GDM1 (cell line): ENCODE data around the gene C2orf92.
A peak's percentile ranks its signal among the peaks of the same experiment; 100 is the strongest.

Source experiments
- DNase-seq: peaks from one replicate; lab custom pipeline; 2025; lab: John Stamatoyannopoulos, UW

C2orf92 gene

GRCh38 chr2:97714084-97714949 lies 44.8 kb downstream of the C2orf92 start:
- DNase-seq: no peak

- no peak for DNase-seq
These were observed 45.6 kb downstream of the C2orf92 start for GRCh38 chr2:97714950-97715652.

DNA sequence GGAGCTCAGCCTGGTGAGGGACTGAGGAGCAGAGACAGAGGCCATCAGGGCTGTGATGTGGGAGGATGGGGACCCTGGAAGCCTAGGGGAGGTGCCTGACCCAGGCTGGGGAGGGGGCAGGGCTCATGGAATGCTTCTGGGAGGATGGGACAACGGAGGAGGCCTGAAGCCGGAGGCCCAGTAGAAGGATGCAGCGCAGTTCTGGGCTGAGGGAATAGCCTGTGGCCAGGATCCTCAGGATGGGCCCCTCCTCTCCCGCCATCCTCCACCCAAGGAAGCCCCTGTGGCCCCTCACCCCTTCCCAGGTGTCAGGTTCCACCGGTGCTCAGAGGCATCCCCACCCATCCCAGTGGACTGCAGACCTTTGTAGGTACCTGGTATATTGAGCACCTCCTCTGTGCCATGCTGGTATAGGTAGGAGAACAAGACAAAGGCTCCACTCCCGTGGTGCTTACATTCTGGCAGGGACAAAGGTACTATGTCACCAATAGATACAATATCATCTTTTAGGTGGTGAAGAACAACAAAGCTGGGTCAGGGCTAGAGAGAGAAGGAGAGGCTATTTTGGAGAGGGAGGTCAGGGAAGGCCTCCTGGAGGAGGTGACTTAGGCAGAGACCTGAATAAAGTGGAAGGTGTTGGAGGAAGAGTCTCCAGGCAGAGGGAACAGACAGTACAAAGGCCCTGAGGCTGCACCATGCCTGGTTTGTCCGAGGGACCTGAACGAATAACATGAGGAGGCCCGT lies 46.6 kb downstream of the C2orf92 start:
- no peak for DNase-seq

DNA sequence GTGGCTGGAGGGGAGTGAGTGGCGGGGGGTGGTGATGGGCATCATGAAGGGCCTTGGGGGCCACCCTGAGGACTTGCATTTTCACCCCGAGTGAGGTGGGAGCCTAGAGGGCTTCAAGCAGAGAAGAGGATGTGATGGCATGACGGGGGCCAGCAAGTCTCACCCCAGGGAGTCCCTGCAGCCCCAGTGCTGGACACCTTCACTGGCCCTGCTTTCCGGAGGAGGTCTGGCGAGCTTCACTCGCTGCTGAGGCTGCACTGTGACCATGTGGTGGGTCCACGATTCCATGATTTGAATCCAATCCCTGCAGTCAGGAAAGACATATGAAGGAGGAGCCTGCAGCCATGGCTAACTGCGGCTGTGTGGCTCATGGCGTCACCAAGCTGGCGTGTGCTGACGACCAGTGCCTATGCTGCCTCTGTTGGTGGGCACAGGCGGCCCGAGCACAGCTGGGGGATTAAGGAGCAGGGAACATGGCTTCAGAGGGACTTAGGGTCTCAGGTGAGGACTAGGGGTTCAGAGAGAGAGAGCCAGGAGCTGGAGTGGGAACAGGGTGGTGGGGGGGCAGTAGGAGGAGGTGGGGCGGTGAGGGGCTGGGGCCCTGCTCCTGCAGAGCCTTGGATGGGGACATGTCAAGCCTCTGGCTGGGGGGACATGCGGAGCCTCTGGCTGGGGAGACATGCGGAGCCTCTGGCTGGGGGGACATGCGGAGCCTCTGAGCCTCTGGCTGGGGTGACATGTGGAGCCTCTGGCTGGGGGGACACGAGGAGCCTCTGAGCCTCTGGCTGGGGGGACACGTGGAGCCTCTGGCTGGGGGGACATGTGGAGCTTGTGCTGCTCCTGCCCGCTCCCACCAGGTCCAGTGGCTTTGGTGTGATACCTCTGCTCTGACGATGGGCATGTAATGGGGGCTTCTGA lies 47.4 kb downstream of the C2orf92 start:
- DNase-seq: no peak

DNA sequence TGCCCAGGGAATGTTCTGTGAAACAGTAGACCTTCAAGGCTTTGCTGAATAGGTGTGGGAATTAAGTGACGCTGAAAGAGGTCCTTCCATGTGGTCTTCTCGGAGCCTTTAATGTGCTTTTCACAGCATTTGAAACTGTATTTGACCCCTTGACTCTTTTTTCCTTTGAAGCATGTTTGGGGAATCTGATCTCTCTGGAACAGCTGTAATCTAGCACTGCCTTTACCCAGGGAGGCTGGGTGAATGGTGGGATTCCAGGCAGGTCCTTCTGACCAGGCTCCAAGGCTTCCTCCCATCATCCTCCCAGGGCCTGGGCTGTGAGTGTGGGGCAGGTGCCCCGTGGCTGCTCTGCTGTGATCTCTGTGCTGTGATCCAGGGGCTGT lies 48.1 kb downstream of the C2orf92 start:
- DNase-seq: no peak

- DNase-seq: peak; percentile 76
These were observed 48.8 kb downstream of the C2orf92 start for GRCh38 chr2:97718051-97718882.

GRCh38 chr2:97718942-97719341 lies 49.4 kb downstream of the C2orf92 start:
- DNase-seq: no peak

- no peak for DNase-seq
These were observed 50.0 kb downstream of the C2orf92 start for GRCh38 chr2:97719362-97720155.

- DNase-seq: no peak
These were observed 51.2 kb downstream of the C2orf92 start for GRCh38 chr2:97720746-97721145.

GRCh38 chr2:97722227-97722626 lies 52.7 kb downstream of the C2orf92 start:
- no peak for DNase-seq

GRCh38 chr2:97723156-97724072 lies 53.9 kb downstream of the C2orf92 start:
- no peak for DNase-seq

DNA sequence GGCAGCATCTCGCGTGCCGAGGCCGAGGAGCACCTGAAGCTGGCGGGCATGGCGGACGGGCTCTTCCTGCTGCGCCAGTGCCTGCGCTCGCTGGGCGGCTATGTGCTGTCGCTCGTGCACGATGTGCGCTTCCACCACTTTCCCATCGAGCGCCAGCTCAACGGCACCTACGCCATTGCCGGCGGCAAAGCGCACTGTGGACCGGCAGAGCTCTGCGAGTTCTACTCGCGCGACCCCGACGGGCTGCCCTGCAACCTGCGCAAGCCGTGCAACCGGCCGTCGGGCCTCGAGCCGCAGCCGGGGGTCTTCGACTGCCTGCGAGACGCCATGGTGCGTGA lies 54.5 kb downstream of the C2orf92 start:
- DNase-seq: no peak

- DNase-seq: no peak
These were observed 55.0 kb downstream of the C2orf92 start for GRCh38 chr2:97724501-97724900.

DNA sequence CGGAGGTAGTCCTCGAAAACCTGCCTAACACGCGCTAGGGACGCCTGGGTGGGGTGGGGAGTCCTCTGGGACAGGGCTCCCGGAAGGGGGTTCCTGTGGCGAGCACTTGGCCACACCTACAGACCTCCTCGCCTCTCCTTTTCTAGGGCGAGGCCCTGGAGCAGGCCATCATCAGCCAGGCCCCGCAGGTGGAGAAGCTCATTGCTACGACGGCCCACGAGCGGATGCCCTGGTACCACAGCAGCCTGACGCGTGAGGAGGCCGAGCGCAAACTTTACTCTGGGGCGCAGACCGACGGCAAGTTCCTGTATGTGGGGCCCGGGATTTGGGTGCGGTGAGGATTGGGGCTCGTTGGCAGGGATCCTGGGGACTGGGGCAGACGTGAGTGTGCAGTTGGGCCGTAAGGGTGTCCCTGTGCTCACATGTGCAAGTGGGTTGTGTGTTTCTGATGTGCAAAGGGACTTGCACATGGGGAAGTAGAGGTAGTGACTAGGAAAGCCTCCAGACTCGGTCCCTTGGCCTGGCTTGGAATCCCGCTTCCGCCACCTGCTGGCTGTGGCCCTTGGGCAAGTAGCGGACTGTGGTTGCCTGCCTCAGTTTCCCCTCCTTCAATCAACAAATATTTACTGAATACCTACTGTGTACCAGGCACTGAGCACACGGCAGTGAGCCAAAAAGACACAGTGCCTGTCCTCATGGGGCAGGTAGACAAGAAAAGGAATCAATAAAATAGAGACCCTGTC lies 55.6 kb downstream of the C2orf92 start:
- no peak for DNase-seq

GRCh38 chr2:97726261-97727064 lies 57.0 kb downstream of the C2orf92 start:
- DNase-seq: no peak

GRCh38 chr2:97727296-97727695 lies 57.8 kb downstream of the C2orf92 start:
- no peak for DNase-seq

- no peak for DNase-seq
These were observed 58.7 kb downstream of the C2orf92 start for GRCh38 chr2:97728091-97728731.
